Activated CD4-positive, alpha-beta T cell treated with anti-CD3 and anti-CD28 coated beads for 36 hours (primary cell): ENCODE measurements around the gene DDX55. TPM values are rescaled to one million over a fixed set of nuclear protein-coding genes. Genes with fewer than 3 reads are reported as not detected.
"Not testable (repeated sequence)": the region's sequence is repeated elsewhere in the genome, so short reads cannot be mapped to it uniquely, and the experiment has no call there.

Experiments used
- ATAC-seq: fragments of 200-7000 bp; cut with Tn5 transposase; one replicate; pipeline ENCODE4 v1.10.0; 2021; ENCODE audit warnings: mild to moderate bottlenecking, moderate library complexity
- CTCF ChIA-PET: fragments of 350-600 bp; sonication (Branson Sonifier 250); formaldehyde crosslinking; loops from one replicate; lab custom pipeline; 2021; ENCODE audit warnings: antibody characterized with exemption; lab: Charles Lee
- POLR2A ChIA-PET: fragments of 350-600 bp; sonication (Branson Sonifier 250); formaldehyde crosslinking; loops from one replicate; lab custom pipeline; 2021; ENCODE audit warnings: antibody characterized with exemption, inconsistent platforms; lab: Charles Lee
- DNase-seq: peaks from one replicate; pipeline ENCODE4 v3.0.0-alpha.2; 2020
- H3K27ac Mint-ChIP-seq: one replicate; pipeline ENCODE4 v1.8.0; 2021; ENCODE audit warnings: mixed read lengths
- H3K27me3 Mint-ChIP-seq: one replicate; pipeline ENCODE4 v1.8.0; 2021; ENCODE audit warnings: mixed read lengths
- H3K36me3 Mint-ChIP-seq: one replicate; pipeline ENCODE4 v1.8.0; 2021; ENCODE audit warnings: low read depth, mixed read lengths
- H3K4me1 Mint-ChIP-seq: one replicate; pipeline ENCODE4 v1.8.0; 2021; ENCODE audit warnings: mixed read lengths
- H3K4me3 Mint-ChIP-seq: one replicate; pipeline ENCODE4 v1.8.0; 2021; ENCODE audit warnings: mild to moderate bottlenecking, moderate library complexity, mixed read lengths
- H3K9me3 Mint-ChIP-seq: one replicate; pipeline ENCODE4 v1.8.0; 2021; ENCODE audit warnings: low read depth, mixed read lengths
- intact Hi-C, 2 experiments: fragments of 100-400 bp; cut with DNase I in 1 of 2; cut with micrococcal nuclease in 1 of 2; formaldehyde crosslinking; loops; one replicate each; pipeline versions ENCODE4 v1.14.2 to v1.15.1; 2022 to 2024; cut with DNase I, micrococcal nuclease
- total RNA-seq, 2 experiments: library from RNA; stranded (reverse); gene quantifications; one replicate each; pipeline ENCODE4 v1.2.3, GENCODE V29; 2021

Gene DDX55, protein sequence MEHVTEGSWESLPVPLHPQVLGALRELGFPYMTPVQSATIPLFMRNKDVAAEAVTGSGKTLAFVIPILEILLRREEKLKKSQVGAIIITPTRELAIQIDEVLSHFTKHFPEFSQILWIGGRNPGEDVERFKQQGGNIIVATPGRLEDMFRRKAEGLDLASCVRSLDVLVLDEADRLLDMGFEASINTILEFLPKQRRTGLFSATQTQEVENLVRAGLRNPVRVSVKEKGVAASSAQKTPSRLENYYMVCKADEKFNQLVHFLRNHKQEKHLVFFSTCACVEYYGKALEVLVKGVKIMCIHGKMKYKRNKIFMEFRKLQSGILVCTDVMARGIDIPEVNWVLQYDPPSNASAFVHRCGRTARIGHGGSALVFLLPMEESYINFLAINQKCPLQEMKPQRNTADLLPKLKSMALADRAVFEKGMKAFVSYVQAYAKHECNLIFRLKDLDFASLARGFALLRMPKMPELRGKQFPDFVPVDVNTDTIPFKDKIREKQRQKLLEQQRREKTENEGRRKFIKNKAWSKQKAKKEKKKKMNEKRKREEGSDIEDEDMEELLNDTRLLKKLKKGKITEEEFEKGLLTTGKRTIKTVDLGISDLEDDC
- total RNA-seq, result 10 to 100 TPM; 44.3 to 49.4 TPM

DNA sequence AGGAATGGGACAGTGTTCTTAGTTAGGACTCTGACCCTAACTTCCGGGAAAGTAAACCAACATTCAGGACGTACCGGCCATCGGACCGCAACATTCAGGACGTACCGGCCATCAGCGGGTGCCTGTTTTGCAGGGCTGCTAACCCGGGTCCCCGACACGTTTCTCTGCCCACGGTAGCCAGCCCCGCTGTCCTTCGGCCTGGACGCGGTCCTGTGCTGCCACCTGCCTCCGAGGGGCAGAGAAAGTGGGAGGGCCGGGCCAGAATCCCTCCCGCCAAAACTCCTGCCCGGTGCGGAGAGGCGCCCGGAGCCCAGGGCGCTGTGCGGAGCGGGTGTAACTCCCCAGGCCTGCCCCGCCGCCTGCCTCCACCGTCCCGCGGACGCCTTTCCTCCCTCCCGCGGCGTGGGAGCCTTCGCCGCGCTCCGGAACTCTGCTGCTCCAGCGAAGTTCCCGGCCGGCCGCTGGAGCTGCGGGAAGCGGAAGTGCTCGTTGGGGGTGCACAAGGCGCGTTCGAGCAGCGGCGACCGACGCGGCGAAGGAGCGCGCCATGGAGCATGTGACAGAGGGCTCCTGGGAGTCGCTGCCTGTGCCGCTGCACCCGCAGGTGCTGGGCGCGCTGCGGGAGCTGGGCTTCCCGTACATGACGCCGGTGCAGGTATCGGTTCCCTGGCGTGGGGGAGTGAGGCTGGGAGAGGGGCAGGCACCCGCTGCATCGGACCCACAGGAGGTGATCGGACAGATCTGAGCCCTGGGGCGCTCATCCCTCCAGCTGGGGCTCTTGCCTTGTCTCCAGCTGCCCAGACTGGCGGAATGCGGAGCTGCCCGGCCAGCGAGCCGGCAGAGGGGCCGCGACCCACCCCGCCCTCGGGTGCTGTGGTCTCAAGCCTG, at the start of gene DDX55:
TSS of gene DDX55 (plus strand) at position 498 of the 888 bp plus-strand sequence. CDS start at position 548, 50 bp downstream.
- H3K36me3 Mint-ChIP-seq, result peaks cover 43% of the 10 kb centered on the region
- H3K4me3 Mint-ChIP-seq, result peak within 1 kb of the TSS; percentile 85
- no peaks in the 10 kb centered on the region for H3K9me3 Mint-ChIP-seq
- H3K27me3 Mint-ChIP-seq, result no peaks in the 10 kb centered on the region
- intact Hi-C loops, result loop anchor here (1.0 to 5.0 kb wide), 11 partner anchors 18 to 628 kb away; partner anchors contain the start of genes ATP6V0A2 (in 2 of the 2), EIF2B1 (in 2 of the 2), GTF2H3 (in 2 of the 2) and TMED2 (in 2 of the 2)
- POLR2A ChIA-PET, result interaction anchor here (0.7 to 1.7 kb wide), 3 partner anchors 19 to 626 kb away, joined by 3 to 7 read pairs (median 4); partner anchors contain the start of genes MPHOSPH9, MTRFR and OGFOD2
- DNase-seq (peak; percentile 93), ATAC-seq (peak; percentile 95)
- CTCF ChIA-PET, result interaction anchor here (0.6 to 1.6 kb wide), 6 partner anchors 14 to 249 kb away, joined by 3 to 4 read pairs (median 3); partner anchors contain the start of genes SNRNP35 and TMED2
- peak within 1 kb of the TSS; percentile 92 for H3K27ac Mint-ChIP-seq
- peaks cover 36% of the 10 kb centered on the region for H3K4me1 Mint-ChIP-seq

DNA sequence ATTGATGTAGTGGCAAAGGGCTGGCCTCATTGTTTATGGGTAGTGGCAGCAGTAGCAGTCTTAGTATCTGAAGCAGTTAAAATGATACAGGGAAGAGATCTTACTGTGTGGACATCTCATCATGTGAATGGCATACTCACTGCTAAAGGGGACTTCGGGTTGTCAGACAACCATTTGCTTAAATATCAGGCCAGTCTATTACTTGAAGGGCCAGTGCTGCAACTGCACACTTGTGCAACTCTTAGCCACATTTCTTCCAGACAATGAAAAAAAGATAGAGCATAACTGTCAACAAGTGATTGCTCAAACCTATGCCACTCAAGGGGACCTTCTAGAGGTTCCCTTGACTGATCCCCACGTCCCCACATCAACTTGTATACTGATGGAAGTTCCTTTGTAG, 47.8 kb upstream of the DDX55 start:
- H3K36me3 Mint-ChIP-seq, intact Hi-C loops, H3K27ac Mint-ChIP-seq, POLR2A ChIA-PET, H3K27me3 Mint-ChIP-seq, ATAC-seq, CTCF ChIA-PET, H3K4me1 Mint-ChIP-seq, H3K4me3 Mint-ChIP-seq, H3K9me3 Mint-ChIP-seq, DNase-seq: not testable (repeated sequence)

DNA sequence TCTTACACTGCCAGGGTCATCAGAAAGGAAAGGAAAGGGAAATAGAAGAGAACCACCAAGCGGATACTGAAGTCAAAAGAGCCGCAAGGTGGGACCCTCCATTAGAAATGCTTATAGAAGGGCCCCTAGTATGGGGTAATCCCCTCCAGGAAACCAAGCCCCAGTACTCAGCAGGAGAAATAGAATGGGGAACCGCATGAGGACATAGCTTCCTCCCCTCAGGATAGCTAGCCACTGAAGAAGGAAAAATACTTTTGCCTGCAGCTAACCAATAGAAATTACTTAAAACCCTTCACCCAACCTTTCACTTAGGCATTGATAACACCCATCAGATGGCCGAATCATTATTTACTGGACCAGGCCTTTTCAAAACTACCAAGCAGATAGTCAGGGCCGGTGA, 47.1 kb upstream of the DDX55 start:
- H3K4me3 Mint-ChIP-seq, DNase-seq, CTCF ChIA-PET, ATAC-seq, H3K9me3 Mint-ChIP-seq, intact Hi-C loops, POLR2A ChIA-PET, H3K27me3 Mint-ChIP-seq, H3K4me1 Mint-ChIP-seq, H3K27ac Mint-ChIP-seq, H3K36me3 Mint-ChIP-seq: not testable (repeated sequence)

DNA sequence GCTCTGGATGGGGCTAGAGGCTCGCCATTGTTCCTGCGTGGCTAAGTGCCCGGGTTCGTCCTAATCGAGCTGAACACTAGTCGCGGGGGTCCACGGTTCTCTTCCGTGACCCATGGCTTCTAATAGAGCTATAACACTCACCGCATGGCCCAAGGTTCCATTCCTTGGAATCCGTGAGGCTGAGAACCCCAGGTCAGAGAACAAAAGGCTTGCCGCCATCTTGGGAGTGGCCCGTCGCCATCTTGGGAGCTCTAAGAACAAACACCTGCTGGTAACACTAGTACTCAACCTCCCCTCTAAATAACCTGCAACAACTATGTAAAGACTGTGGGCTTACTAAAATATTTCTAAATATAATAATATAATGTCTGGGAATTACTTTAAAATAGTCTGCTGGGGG, 43.4 kb upstream of the DDX55 start:
- H3K27ac Mint-ChIP-seq, H3K4me3 Mint-ChIP-seq, DNase-seq, POLR2A ChIA-PET, H3K4me1 Mint-ChIP-seq, intact Hi-C loops, CTCF ChIA-PET, H3K36me3 Mint-ChIP-seq, H3K9me3 Mint-ChIP-seq, ATAC-seq, H3K27me3 Mint-ChIP-seq: not testable (repeated sequence)

DNA sequence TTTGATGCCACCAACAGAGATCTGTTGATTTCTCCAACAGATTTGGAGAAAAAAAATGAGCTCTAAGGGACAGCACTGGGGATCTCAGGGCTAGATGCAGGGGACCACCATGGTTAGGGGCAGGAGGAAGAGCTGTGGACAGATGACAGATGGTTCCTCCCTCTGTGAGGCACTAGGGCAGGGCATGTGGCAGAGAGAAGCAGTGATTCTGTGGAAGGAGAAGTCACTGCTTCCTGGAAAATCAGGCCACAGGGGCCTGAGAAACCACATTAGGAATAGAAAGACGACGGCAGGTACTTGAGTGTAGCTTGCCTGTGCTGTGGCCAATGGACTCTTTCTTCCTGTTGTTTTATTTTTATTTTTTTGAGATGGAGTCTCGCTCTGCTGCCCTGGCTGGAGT, 42.4 kb upstream of the DDX55 start:
- intact Hi-C loops, result no loop called here
- Mint-ChIP-seq H3K4me3 (no peak overlapping the region), H3K27ac (no peak overlapping the region), H3K27me3 (no peaks in the 10 kb centered on the region), H3K9me3 (no peaks in the 10 kb centered on the region), H3K36me3 (no peaks in the 10 kb centered on the region), H3K4me1 (no peaks in the 10 kb centered on the region)
- CTCF ChIA-PET, result interaction anchor here (0.9 kb wide), 1 partner anchor 11 kb away, joined by 3 read pairs; no protein-coding TSS in a partner anchor
- no peak for DNase-seq
- ATAC-seq, result no peak
- POLR2A ChIA-PET, result no interaction called here

DNA sequence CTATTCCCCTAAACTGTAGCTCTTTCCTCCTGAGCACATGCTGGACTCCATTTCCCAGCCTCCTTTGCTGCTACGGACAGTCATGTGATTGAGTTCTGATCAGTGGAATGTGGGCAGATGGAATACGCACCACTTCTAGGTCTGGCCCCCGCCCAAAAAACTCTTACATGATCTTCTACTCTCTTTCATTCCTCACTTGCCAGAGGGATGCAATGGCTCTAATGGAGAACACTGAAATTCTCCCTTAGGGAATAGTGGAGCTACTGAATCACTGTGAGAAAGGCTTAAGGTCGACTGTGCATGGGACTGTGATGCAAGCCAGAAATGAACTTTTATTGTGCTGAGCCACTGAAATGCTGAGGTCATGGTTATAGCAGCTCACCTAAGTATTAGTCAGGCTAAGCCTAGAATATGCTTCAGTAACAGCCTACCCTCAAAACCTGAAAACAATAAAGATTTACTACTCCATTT, 30.5 kb upstream of the DDX55 start:
- ATAC-seq, result peak; percentile 26

DNA sequence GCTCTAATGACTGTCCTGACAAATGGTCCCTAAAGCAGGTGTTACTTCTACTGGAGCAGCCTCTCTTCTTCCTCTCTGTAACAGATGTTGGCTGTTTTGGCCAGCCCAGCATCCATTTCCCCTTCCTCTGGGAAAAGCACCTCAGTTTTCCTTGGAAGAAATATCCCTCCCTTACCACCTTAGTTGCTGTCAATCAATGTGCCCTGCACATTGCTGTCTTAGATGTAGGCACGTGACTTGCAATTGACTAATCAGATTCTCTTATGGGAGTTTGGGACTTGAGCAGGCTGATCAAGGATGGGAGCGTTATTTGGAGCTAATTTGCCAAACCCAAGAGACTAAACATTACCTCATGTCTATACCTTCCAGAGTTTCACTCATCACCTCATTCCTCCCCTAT, 29.5 kb upstream of the DDX55 start:
- Mint-ChIP-seq H3K4me1 (peaks cover 4% of the 10 kb centered on the region), H3K36me3 (no peaks in the 10 kb centered on the region), H3K9me3 (no peaks in the 10 kb centered on the region), H3K27ac (no peak overlapping the region), H3K27me3 (no peaks in the 10 kb centered on the region), H3K4me3 (no peak overlapping the region)
- ATAC-seq (no peak), DNase-seq (no peak)
- intact Hi-C loops, result no loop called here
- ChIA-PET POLR2A (no interaction called here), CTCF (interaction anchor here (0.7 kb wide), 1 partner anchor 237 kb away, joined by 3 read pairs; no protein-coding TSS in a partner anchor)

More for the DNA sequence above, 30.5 kb upstream of the DDX55 start:
- Mint-ChIP-seq H3K27me3 (no peaks in the 10 kb centered on the region), H3K4me1 (peaks cover 4% of the 10 kb centered on the region), H3K36me3 (no peaks in the 10 kb centered on the region), H3K4me3 (no peak overlapping the region), H3K9me3 (no peaks in the 10 kb centered on the region), H3K27ac (no peak overlapping the region)
- no peak for DNase-seq
- intact Hi-C loops, result no loop called here
- CTCF ChIA-PET, result interaction anchor here (0.9 to 1.0 kb wide), 2 partner anchors 10 to 237 kb away, joined by 3 read pairs; no protein-coding TSS in a partner anchor
- POLR2A ChIA-PET, result interaction anchor here (0.6 kb wide), 1 partner anchor 293 kb away, joined by 5 read pairs; no protein-coding TSS in a partner anchor

DNA sequence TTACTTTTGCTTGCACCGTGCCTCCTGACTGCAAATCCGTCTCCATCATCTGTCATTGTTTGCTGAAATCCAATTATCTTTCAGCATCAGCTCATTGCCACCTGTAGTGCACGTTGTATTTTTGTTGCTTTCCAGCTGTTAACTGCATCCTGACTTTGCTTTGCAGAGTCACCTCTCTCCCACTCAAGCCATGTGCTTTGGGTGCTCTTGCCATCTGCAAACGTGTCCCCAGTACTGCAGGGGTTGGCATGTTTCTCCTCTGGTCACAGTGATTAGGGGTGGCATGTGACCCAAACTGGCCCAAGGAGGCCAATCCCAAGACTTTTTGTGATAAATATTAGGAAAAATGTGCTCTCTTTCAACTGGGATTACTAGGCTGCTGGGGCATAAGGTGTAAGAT, 28.0 kb upstream of the DDX55 start:
- ATAC-seq (no peak), DNase-seq (no peak)
- Mint-ChIP-seq H3K4me1 (peaks cover 4% of the 10 kb centered on the region), H3K27me3 (no peaks in the 10 kb centered on the region), H3K4me3 (no peak overlapping the region), H3K36me3 (no peaks in the 10 kb centered on the region), H3K9me3 (no peaks in the 10 kb centered on the region), H3K27ac (no peak overlapping the region)
- CTCF ChIA-PET, result no interaction called here
- POLR2A ChIA-PET, result interaction anchor here (0.5 kb wide), 1 partner anchor 126 kb away, joined by 3 read pairs; no protein-coding TSS in a partner anchor
- intact Hi-C loops, result no loop called here

DNA sequence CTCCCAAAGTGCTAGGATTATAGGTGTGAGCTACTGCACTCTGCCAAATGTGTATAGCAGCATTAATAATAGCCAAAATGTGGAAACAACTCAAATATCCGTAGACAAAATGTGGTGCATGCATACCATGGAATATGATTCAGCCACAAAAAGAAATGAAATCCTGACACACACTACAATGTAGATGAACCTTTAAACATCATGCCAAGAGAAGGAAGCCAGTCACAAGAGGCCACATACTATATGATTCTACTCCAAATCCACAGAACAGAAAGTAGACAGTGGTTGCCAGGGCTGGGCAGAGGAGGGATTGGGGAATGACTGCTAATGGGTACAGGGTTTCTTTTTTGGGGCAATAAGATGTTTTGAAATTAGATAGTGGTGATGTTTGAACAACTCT, 25.3 kb upstream of the DDX55 start:
- Mint-ChIP-seq H3K4me3 (no peak overlapping the region), H3K36me3 (no peaks in the 10 kb centered on the region), H3K27ac (no peak overlapping the region), H3K27me3 (no peaks in the 10 kb centered on the region), H3K9me3 (no peaks in the 10 kb centered on the region), H3K4me1 (peaks cover 2% of the 10 kb centered on the region)
- POLR2A ChIA-PET, result no interaction called here
- CTCF ChIA-PET, result no interaction called here
- no peak for ATAC-seq
- intact Hi-C loops, result no loop called here
- DNase-seq, result no peak

DNA sequence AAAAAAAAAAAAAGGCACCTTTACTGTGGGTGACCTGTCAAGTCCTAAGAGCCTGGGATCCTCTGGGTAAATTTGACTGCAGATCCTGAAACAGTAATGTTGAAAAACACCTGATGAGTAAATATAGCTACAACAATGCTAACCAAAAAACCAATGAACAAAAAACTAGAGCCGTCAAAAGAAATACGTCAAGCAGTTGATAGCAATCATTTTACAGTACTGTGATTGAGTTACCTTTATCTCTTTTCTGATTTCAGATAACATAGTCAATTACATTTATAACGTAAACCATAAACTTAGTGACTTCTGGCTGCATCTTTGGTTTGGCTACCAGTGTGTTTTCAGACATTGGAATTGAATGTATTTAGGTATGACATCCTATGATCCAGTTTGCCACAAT, 23.7 kb upstream of the DDX55 start:
- no peak overlapping the region for H3K27ac Mint-ChIP-seq
- no peaks in the 10 kb centered on the region for H3K9me3 Mint-ChIP-seq
- no peaks in the 10 kb centered on the region for H3K27me3 Mint-ChIP-seq
- DNase-seq (no peak), ATAC-seq (no peak)
- peaks cover 12% of the 10 kb centered on the region for H3K4me1 Mint-ChIP-seq
- no peaks in the 10 kb centered on the region for H3K36me3 Mint-ChIP-seq
- POLR2A ChIA-PET, result interaction anchor here (0.6 kb wide), 1 partner anchor 13 kb away, joined by 5 read pairs; no protein-coding TSS in a partner anchor
- intact Hi-C loops, result no loop called here
- CTCF ChIA-PET, result interaction anchor here (0.6 kb wide), 1 partner anchor 42 kb away, joined by 4 read pairs; no protein-coding TSS in a partner anchor
- no peak overlapping the region for H3K4me3 Mint-ChIP-seq
